HL-60/S4 treated with retinoic acid at 250 ng/mL for 4 days and 3 days (cell line): ENCODE results near the gene RNF169.
"Not testable (repeated sequence)": the region's sequence is repeated elsewhere in the genome, so short reads cannot be mapped to it uniquely, and the experiment has no call there.

Source experiments
- in situ Hi-C: fragments of 300-500 bp; cut with MboI; formaldehyde crosslinking; loops from 2 replicates; pipeline ENCODE4 v1.7.0; 2022; ENCODE audit warnings: low sequenced_read_pairs

Gene RNF169

GRCh38 chr11:74820763-74821162 is 72.1 kb downstream of the RNF169 start:
- in situ Hi-C loops, result no loop called here

DNA sequence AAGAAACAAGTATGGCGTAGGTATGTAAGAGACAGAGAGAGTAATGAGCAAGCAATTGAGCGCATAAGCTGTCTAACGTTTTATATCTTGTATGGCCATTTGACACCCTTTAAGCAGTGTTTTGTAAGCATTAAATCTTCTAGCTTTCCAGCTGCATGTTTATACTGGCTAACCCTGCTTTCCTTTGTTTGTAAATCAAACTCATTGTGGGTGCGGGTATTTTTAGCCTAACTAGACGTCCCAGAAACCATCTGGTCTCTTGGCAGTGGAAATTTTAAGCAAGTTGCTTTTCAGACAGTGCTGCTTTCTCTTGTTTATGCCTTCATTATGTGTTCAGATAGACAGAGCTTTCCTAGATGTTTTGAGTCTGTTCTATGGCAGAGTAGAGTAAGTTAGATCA is 73.5 kb downstream of the RNF169 start:
- in situ Hi-C loops, result no loop called here

DNA sequence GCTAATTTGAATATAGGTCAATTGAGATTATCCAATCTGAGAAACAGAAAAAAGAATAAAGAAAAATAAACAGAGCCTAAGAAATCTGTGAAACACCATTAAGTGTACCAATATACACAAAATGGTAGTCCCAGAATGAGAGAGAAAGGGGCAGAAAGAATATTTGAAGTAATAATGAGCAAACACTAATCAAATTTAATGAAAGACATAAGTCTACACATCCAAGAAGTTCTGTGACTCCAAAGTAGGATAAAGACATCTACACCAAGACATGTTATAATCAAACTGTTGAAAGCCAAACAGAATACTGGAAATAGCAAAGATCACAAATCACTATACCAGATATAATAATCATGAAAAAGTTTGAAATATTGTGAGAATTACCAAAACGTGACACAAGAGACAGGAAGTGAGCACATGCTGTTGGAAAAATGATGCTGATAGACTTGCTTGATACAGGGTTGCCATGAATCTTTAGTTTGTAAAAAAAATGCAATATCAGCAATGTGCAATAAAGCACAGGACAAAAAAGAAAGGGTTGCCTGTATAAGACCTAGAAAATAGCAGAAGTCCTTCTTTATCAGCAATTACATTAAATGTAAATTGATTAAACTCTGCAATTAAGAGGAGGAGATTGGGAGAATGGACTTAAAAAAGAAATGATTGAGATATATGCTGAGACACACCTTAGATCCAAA is 75.8 kb downstream of the RNF169 start:
- in situ Hi-C loops, result no loop called here

DNA sequence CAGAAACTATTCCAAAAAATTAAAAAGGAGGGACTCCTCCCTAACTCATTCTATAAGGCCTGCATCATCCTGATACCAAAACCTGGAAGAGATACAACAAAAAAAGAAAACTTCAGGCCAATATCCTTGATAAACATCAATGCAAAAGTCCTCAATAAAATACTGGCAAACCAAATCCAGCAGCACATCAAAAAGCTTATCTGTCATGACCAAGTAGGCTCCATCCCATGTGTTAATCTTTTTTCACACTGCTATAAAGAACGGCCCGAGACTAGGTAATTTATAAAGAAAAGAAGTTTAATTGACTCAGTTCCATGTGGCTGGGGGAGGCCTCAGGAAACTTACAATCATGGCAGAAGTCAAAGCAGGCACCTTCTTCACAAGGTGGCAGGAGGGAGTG is 76.9 kb downstream of the RNF169 start:
- in situ Hi-C loops, result not testable (repeated sequence)

GRCh38 chr11:74826901-74827300 is 78.3 kb downstream of the RNF169 start:
- in situ Hi-C loops, result no loop called here

DNA sequence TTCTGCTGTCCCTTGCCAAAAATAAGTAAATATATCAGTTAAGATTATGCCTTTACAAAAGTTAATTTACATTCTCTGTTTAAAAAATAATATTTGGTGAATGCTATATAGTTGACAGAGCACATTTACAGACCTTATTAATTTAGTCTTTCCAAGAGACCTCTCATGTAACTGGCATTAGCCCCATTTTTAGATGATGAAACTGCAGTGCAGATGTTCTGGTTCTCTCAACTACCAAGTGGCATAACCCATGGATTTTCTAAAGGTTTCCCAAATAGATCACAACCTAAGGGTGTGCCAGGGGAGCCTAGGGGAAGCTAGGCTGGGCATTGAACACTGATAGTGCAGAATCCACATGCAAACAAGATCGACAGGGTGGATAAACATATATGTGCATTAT is 88.5 kb downstream of the RNF169 start:
- in situ Hi-C loops, result no loop called here

DNA sequence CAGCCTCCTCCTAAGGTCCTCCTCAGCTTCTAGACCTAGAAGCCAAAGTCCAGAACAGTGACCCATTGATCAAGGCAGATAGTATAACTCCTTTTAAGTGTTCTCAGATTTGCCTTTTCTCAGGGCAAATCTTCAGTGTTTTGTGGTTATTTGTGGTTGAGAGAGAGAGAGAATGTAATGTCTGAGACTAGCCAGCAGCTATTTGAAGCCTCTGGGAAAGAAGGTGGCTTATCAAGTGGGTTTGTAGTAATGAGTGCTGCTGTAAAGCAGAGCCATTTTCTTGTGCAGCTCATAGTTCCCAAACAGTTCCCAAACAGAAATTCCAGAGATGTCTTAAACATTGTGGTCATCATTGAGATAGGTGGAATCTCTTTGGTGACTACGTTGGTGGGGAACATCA is 89.5 kb downstream of the RNF169 start:
- in situ Hi-C loops, result no loop called here

DNA sequence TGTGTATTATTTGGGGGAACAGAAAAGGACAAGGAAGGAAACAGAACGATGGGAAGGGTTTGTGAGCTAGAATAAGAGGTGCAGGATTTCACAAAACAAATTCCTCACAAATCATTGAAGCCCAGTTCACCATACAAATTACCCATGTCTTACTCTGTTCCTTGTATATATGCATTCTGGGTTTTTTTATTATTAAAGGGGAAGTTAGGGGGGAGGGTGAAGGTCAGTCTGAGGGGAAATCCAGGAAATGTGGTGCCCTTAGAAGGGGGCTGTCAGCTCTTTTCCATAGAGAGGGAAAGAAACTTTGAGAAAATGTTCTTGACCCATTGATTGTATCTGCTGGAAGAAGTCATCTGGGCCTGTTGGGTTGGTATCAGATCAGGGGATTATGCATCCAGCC is 90.8 kb downstream of the RNF169 start:
- in situ Hi-C loops, result no loop called here

DNA sequence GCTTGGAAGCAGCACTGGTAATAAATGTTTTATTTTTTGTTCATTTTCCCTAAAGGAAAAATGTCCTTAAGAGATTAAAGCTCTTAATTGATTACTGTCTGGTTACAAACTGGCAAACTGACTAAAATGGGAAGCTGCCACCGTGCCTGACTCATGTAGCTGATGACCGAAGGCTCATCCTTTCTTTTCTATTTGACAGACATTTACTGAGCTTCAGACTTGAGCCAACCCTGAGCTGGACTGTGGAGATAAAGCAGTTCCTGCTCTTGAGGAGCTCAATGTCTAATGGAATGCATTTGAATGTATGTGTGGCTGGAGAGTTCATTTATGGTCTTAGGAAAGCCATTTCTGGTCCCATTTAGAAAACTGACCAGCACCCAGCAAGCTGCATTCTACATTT is 91.3 kb downstream of the RNF169 start:
- in situ Hi-C loops, result no loop called here

DNA sequence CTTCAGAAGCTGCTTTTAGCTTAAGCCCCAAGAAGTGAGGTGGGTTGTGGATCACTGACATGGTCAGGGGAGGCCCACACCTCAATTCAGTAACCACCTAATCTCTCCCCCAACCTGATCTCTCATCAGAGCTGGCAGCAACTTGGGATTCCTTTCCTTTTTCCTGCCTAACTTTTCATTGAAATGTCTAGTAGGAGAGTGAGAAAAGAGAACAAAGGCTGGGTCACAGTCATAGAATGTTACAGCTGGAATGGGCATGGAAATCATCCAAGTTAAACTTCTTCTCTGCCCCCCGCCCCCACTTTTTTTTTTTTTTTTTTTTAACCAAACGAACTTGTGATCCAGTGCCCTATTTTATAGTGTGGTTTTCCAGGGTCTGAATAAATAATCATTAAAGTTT is 91.8 kb downstream of the RNF169 start:
- in situ Hi-C loops, result no loop called here

DNA sequence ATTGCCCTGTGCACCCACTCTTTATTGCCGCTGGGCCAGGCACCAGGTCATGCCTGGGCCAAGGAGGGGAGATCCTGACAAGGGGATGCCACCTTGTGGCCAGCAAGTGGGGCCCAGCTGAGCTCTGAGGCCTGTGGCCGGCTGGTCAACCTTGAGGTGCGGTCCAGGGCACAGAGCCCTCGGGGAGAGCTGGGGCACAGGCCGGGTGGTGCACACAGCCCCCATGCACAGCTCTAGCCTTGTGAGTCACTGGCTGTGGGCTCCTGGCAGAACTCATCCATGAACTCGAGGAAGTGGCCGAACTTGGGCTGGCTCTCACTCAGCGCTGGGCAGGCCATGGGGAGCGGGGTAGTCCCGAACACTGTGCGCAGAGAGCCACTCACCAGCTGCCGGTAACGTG is 94.3 kb downstream of the RNF169 start:
- in situ Hi-C loops, result no loop called here

GRCh38 chr11:74844072-74844471 is 95.4 kb downstream of the RNF169 start:
- in situ Hi-C loops, result no loop called here

GRCh38 chr11:74844865-74845264 is 96.2 kb downstream of the RNF169 start:
- in situ Hi-C loops, result no loop called here

- in situ Hi-C loops, result no loop called here
Observed at GRCh38 chr11:74845978-74846517, 97.4 kb downstream of the RNF169 start.

DNA sequence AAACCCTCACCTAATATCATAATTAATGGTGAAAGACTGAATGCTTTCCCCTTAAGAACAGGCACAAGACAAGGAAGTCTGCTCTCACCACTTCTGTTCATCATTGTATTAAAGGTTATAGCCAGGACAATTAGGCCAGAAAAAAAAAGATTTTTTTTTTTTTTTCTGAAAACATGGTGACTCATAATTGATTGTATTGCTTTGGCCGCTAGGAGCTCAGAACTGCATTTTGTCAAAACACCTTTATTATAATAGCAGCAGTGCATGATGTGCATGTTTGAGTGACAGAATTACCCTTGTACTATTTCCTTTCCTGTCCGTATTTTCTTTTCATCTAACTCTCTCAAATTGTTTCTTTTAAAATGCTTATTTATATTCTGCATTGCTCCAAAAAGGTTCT is 98.1 kb downstream of the RNF169 start:
- in situ Hi-C loops, result no loop called here

- in situ Hi-C loops, result no loop called here
Observed at GRCh38 chr11:74847395-74847794, 98.7 kb downstream of the RNF169 start.

GRCh38 chr11:74847895-74848294 is 99.2 kb downstream of the RNF169 start:
- in situ Hi-C loops, result no loop called here

- in situ Hi-C loops, result no loop called here
Observed at GRCh38 chr11:74849525-74850391, 101.1 kb downstream of the RNF169 start.

DNA sequence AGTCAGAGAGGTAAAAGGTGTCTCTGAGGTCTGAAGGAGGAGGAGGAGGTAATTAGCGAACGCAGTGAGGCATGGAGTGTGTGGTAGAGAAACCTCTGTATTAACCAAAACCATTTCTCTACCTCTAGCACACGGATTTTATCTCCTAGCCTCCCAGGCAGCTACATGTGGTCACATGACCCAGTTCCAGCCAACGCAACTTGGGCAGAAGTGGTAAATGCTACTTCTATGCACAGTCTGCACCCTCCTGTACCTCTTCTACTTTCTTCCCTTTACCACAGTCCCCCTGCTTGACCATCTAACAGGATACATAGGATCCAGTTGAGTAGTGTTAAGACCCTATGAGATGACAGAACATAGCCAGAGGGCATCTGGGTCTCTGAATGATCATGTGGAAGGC is 104.6 kb downstream of the RNF169 start:
- in situ Hi-C loops, result no loop called here

DNA sequence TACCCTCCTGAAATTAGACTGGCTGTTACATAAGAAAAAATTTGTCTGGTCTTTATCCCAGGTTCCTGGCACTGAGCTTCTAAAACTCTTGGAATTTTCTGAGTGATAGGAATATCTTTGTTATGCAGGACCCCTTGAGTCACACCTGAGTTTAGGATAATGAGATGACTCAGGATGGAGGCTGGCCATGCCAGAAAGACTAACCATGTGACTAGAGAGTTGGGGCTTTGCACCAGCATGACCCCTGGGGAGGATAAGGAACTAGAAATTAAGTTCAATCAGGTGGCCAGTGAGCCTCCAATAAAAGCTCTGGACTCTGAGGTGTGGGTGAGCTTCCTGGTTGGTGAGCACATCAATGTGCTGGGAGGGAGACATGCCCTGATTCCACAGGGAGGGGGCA is 112.1 kb downstream of the RNF169 start:
- in situ Hi-C loops, result no loop called here

DNA sequence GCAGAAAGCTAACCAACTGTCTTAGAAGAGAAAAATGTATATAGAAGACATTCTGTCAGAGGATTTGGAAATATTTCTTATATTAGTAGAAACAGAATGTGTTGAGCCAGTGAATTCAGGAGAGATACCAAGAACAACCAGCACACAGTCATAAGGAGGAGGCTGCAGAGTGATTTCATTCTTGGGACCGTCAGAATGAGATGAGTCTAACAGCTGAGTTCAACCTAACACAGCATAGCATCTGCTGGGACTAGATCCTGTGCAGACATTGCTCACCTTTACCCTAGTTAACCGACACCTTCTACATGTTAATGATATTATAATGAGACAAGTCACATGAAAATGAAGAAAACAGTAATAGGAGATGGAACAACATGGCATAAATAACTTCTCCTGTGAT is 114.8 kb downstream of the RNF169 start:
- in situ Hi-C loops, result no loop called here

- in situ Hi-C loops, result no loop called here
Observed at GRCh38 chr11:74866557-74866956, 117.9 kb downstream of the RNF169 start.
